Activated T-helper 2 cell treated with anti-CD3 and anti-CD28 coated beads, Interferon-gamma antibody, Interleukin-2, Interleukin-4, amounts not matched to agents 10 μg/mL and 5 μg/mL and 100 μg/mL, durations not matched to agents 14 hours and 24 hours and 36 hours (primary cell): ENCODE data around the gene RIN3. TPM values are rescaled to one million over a fixed set of nuclear protein-coding genes. Genes with fewer than 3 reads are reported as not detected.

ENCODE experiments used
- DNase-seq: peaks from one replicate; pipeline ENCODE4 v3.0.0; 2021; ENCODE audit warnings: low spot score
- H3K27ac Mint-ChIP-seq: one replicate; pipeline ENCODE4 v1.8.0; 2021; ENCODE audit warnings: mixed read lengths
- H3K27me3 Mint-ChIP-seq: one replicate; pipeline ENCODE4 v1.8.0; 2021; ENCODE audit warnings: low read depth, mixed read lengths
- H3K36me3 Mint-ChIP-seq: one replicate; pipeline ENCODE4 v1.8.0; 2021; ENCODE audit warnings: low read depth, mixed read lengths
- H3K4me1 Mint-ChIP-seq: one replicate; pipeline ENCODE4 v1.8.0; 2021; ENCODE audit warnings: low read depth, mixed read lengths
- H3K4me3 Mint-ChIP-seq: one replicate; pipeline ENCODE4 v1.8.0; 2021; ENCODE audit warnings: low read depth, mild to moderate bottlenecking, moderate library complexity, mixed read lengths
- H3K9me3 Mint-ChIP-seq: one replicate; pipeline ENCODE4 v1.8.0; 2021; ENCODE audit warnings: mixed read lengths
- intact Hi-C: fragments of 100-400 bp; cut with micrococcal nuclease; formaldehyde crosslinking; loops from one replicate; pipeline ENCODE4 v1.15.1; 2023
- total RNA-seq: library from RNA; stranded (reverse); gene quantifications from 2 replicates; pipeline ENCODE4 v1.2.3, GENCODE V29; 2022

Gene RIN3
- total RNA-seq, 1 donor from 2014 or later = 21.1 TPM

DNA sequence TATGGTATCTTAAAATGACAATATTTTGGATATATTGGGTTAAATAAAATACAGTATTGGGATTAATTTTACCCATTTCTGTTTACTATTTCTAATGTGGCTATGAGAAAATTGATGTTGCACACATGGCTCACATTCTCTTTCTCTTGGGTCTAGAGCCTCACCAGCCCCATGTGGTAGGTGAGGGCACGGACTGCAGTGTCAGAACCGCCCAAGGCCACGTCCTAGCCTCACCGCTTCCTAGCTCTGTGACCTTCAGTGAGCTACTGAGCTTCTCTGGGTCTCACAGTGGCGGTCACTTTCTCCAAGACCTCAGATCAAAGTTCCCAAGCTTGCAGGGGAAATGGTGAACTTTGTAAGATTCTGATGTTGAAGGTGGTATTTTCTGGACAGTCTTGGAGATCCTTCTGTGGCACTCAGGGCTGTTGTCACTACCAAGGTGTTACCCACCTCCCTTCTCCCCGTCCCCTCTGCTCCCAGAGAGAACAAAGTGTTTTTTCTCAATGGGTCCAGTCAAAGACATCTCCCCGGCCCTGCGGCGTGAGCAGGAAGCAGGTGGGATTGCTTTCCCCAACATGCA is 87.6 kb downstream of the RIN3 start:
- intact Hi-C loops = no loop called here
- peaks cover 7% of the 10 kb centered on the region for H3K4me1 Mint-ChIP-seq
- no peak for DNase-seq
- no peak overlapping the region for H3K4me3 Mint-ChIP-seq
- peaks cover 45% of the 10 kb centered on the region for H3K27me3 Mint-ChIP-seq
- no peaks in the 10 kb centered on the region for H3K36me3 Mint-ChIP-seq
- H3K27ac Mint-ChIP-seq = no peak overlapping the region
- no peaks in the 10 kb centered on the region for H3K9me3 Mint-ChIP-seq

- H3K36me3 Mint-ChIP-seq = no peaks in the 10 kb centered on the region
- H3K27me3 Mint-ChIP-seq = peaks cover 45% of the 10 kb centered on the region
- peaks cover 7% of the 10 kb centered on the region for H3K4me1 Mint-ChIP-seq
- H3K9me3 Mint-ChIP-seq = no peaks in the 10 kb centered on the region
- H3K27ac Mint-ChIP-seq = no peak overlapping the region
- no peak overlapping the region for H3K4me3 Mint-ChIP-seq
- no peak for DNase-seq
- intact Hi-C loops = no loop called here
These were observed 88.3 kb downstream of the RIN3 start for GRCh38 chr14:92601757-92602417.

- Mint-ChIP-seq H3K9me3 (no peaks in the 10 kb centered on the region), H3K4me3 (no peak overlapping the region), H3K4me1 (peaks cover 7% of the 10 kb centered on the region), H3K27ac (no peak overlapping the region), H3K27me3 (peaks cover 47% of the 10 kb centered on the region), H3K36me3 (no peaks in the 10 kb centered on the region)
- no peak for DNase-seq
- intact Hi-C loops = no loop called here
These were observed 90.0 kb downstream of the RIN3 start for GRCh38 chr14:92603309-92604242.

GRCh38 chr14:92605274-92605940 is 91.8 kb downstream of the RIN3 start:
- no peak for DNase-seq
- Mint-ChIP-seq H3K4me1 (peaks cover 7% of the 10 kb centered on the region), H3K27ac (no peak overlapping the region), H3K9me3 (no peaks in the 10 kb centered on the region), H3K27me3 (peaks cover 46% of the 10 kb centered on the region), H3K4me3 (no peak overlapping the region), H3K36me3 (no peaks in the 10 kb centered on the region)
- intact Hi-C loops = no loop called here

- H3K4me3 Mint-ChIP-seq = no peak overlapping the region
- H3K27ac Mint-ChIP-seq = no peak overlapping the region
- peaks cover 9% of the 10 kb centered on the region for H3K4me1 Mint-ChIP-seq
- intact Hi-C loops = no loop called here
- no peaks in the 10 kb centered on the region for H3K36me3 Mint-ChIP-seq
- peaks cover 6% of the 10 kb centered on the region for H3K9me3 Mint-ChIP-seq
- peaks cover 38% of the 10 kb centered on the region for H3K27me3 Mint-ChIP-seq
- DNase-seq = no peak
These were observed 93.7 kb downstream of the RIN3 start for GRCh38 chr14:92607251-92607650.

GRCh38 chr14:92607702-92608429 is 94.3 kb downstream of the RIN3 start:
- DNase-seq = no peak
- Mint-ChIP-seq H3K4me3 (no peak overlapping the region), H3K27ac (no peak overlapping the region), H3K4me1 (peaks cover 10% of the 10 kb centered on the region), H3K27me3 (peaks cover 38% of the 10 kb centered on the region), H3K36me3 (no peaks in the 10 kb centered on the region), H3K9me3 (peaks cover 6% of the 10 kb centered on the region)
- intact Hi-C loops = no loop called here

DNA sequence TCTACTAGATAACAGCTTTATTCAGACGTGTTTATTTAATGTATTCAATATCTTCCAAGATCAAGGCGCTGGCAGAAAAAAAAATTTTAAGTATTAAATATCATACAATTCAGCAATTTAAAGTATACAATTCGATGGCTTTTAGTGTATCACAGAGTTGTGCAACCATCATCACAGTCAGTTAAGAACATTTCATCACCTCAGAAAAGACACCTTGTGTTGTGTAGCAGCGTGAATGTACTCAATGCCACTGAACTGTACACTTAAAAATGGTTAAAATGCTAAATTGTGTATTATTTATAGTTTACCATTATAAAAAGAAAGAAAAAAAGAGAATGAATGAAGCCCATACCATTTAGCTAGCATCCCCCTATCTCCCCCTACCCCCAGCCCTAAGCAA is 96.4 kb downstream of the RIN3 start:
- Mint-ChIP-seq H3K36me3 (no peaks in the 10 kb centered on the region), H3K27ac (no peak overlapping the region), H3K9me3 (peaks cover 6% of the 10 kb centered on the region), H3K4me1 (peaks cover 16% of the 10 kb centered on the region), H3K27me3 (peaks cover 29% of the 10 kb centered on the region), H3K4me3 (no peak overlapping the region)
- DNase-seq = no peak
- intact Hi-C loops = no loop called here

- DNase-seq = no peak
- intact Hi-C loops = no loop called here
- H3K9me3 Mint-ChIP-seq = peaks cover 6% of the 10 kb centered on the region
- H3K36me3 Mint-ChIP-seq = peaks cover 2% of the 10 kb centered on the region
- H3K27ac Mint-ChIP-seq = no peak overlapping the region
- H3K27me3 Mint-ChIP-seq = peaks cover 22% of the 10 kb centered on the region
- H3K4me3 Mint-ChIP-seq = no peak overlapping the region
- peaks cover 25% of the 10 kb centered on the region for H3K4me1 Mint-ChIP-seq
These were observed 97.3 kb downstream of the RIN3 start for GRCh38 chr14:92610849-92611271.

- Mint-ChIP-seq H3K4me1 (peaks cover 32% of the 10 kb centered on the region), H3K4me3 (no peak overlapping the region), H3K36me3 (peaks cover 11% of the 10 kb centered on the region), H3K9me3 (peaks cover 6% of the 10 kb centered on the region), H3K27ac (no peak overlapping the region), H3K27me3 (peaks cover 7% of the 10 kb centered on the region)
- peak; percentile 29 for DNase-seq
- intact Hi-C loops = no loop called here
These were observed 99.6 kb downstream of the RIN3 start for GRCh38 chr14:92613008-92613658.

GRCh38 chr14:92613681-92614260 is 100.2 kb downstream of the RIN3 start:
- Mint-ChIP-seq H3K36me3 (peaks cover 11% of the 10 kb centered on the region), H3K4me3 (no peak overlapping the region), H3K27me3 (peaks cover 7% of the 10 kb centered on the region), H3K4me1 (peaks cover 32% of the 10 kb centered on the region), H3K27ac (no peak overlapping the region), H3K9me3 (peaks cover 6% of the 10 kb centered on the region)
- intact Hi-C loops = loop anchor here (2.0 kb wide), 2 partner anchors 37 to 63 kb away; no protein-coding TSS in a partner anchor
- DNase-seq = no peak

DNA sequence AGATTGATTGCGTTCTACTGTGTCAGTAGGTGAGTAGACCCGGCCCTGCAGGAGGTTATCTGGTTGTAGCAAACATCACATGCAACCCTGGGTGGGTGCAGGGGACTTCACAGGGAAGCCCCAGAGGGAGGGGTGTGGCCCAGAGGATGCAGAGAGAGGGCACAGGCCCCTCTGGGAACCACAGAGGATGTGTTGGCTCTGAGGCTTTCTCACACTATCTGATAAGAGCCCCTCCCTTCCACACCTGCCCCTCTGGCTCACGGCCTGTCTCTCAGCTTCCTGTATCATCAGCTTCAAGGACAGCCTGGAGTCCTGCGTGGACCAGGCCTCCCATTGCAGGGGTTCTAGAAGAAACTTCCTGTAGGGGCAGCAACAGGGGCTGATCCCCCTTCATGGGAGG is 101.9 kb downstream of the RIN3 start:
- H3K27me3 Mint-ChIP-seq = no peaks in the 10 kb centered on the region
- H3K9me3 Mint-ChIP-seq = peaks cover 9% of the 10 kb centered on the region
- H3K4me1 Mint-ChIP-seq = peaks cover 28% of the 10 kb centered on the region
- H3K36me3 Mint-ChIP-seq = peaks cover 11% of the 10 kb centered on the region
- H3K4me3 Mint-ChIP-seq = no peak overlapping the region
- peak; percentile 75 for DNase-seq
- intact Hi-C loops = loop anchor here (2.0 kb wide), 2 partner anchors 35 to 61 kb away; no protein-coding TSS in a partner anchor
- H3K27ac Mint-ChIP-seq = no peak overlapping the region
